Measurements from ENCODE around the gene URGCP.

The URGCP gene

GRCh38 chr7:43906331-43907010 lies at the start of gene URGCP:
Gene URGCP (minus strand): TSS chr7:43906596. CDS start chr7:43906575, 21 bp downstream.
- DNase-seq (ENCODE audit: low read depth, low spot score) = peak; percentile 33

- DNase-seq (ENCODE audit: low read depth, low spot score) = no peak
Measured at GRCh38 chr7:43956027-43956426, 49.6 kb upstream of the URGCP start.

GRCh38 chr7:43954524-43955228 lies 48.3 kb upstream of the URGCP start:
- DNase-seq (ENCODE audit: low read depth, low spot score) = peak; percentile 54

GRCh38 chr7:43953071-43953470 lies 46.7 kb upstream of the URGCP start:
- DNase-seq (ENCODE audit: low read depth, low spot score) = no peak

GRCh38 chr7:43952028-43952427 lies 45.6 kb upstream of the URGCP start:
- DNase-seq (ENCODE audit: low read depth, low spot score) = no peak

- DNase-seq (ENCODE audit: low read depth, low spot score) = no peak
Measured at GRCh38 chr7:43944286-43944685, 37.9 kb upstream of the URGCP start.

- DNase-seq (ENCODE audit: low read depth, low spot score) = no peak
Measured at GRCh38 chr7:43943417-43944187, 37.2 kb upstream of the URGCP start.

- DNase-seq (ENCODE audit: low read depth, low spot score) = peak; percentile 40
Measured at GRCh38 chr7:43942997-43943396, 36.6 kb upstream of the URGCP start.

GRCh38 chr7:43942250-43942649 lies 35.9 kb upstream of the URGCP start:
- DNase-seq (ENCODE audit: low read depth, low spot score) = no peak

- no peak for DNase-seq (ENCODE audit: low read depth, low spot score)
Measured at GRCh38 chr7:43938892-43939482, 32.6 kb upstream of the URGCP start.

- DNase-seq (ENCODE audit: low read depth, low spot score) = no peak
Measured at GRCh38 chr7:43937444-43937843, 31.0 kb upstream of the URGCP start.

- no peak for DNase-seq (ENCODE audit: low read depth, low spot score)
Measured at GRCh38 chr7:43933902-43934560, 27.6 kb upstream of the URGCP start.

GRCh38 chr7:43931346-43931745 lies 24.9 kb upstream of the URGCP start:
- no peak for DNase-seq (ENCODE audit: low read depth, low spot score)

- no peak for DNase-seq (ENCODE audit: low read depth, low spot score)
Measured at GRCh38 chr7:43929529-43930457, 23.4 kb upstream of the URGCP start.

- DNase-seq (ENCODE audit: low read depth, low spot score) = no peak
Measured at GRCh38 chr7:43927810-43928209, 21.4 kb upstream of the URGCP start.

- no peak for DNase-seq (ENCODE audit: low read depth, low spot score)
Measured at GRCh38 chr7:43926798-43927123, 20.4 kb upstream of the URGCP start.

- peak; percentile 69 for DNase-seq (ENCODE audit: low read depth, low spot score)
Measured at GRCh38 chr7:43925984-43926797, 19.8 kb upstream of the URGCP start, which contains the start of gene UBE2D4. Gene UBE2D4 (plus strand): TSS chr7:43926436. CDS start chr7:43926533, 97 bp downstream.

GRCh38 chr7:43922726-43923125 lies 16.3 kb upstream of the URGCP start:
- no peak for DNase-seq (ENCODE audit: low read depth, low spot score)

GRCh38 chr7:43921423-43921822 lies 15.0 kb upstream of the URGCP start:
- DNase-seq (ENCODE audit: low read depth, low spot score) = no peak

GRCh38 chr7:43915907-43916306 lies 9.5 kb upstream of the URGCP start:
- DNase-seq (ENCODE audit: low read depth, low spot score) = no peak

All from ELF-1 (cell line).